ENCODE results near the gene ZNF770. TPM values are rescaled to one million over a fixed set of nuclear protein-coding genes. Genes with fewer than 3 reads are reported as not detected.

Gene ZNF770
- total and polyA plus RNA-seq, 2 of the 4 experiments (the other 2 are of a cell fraction) = 9.4 to 26.5 TPM

DNA sequence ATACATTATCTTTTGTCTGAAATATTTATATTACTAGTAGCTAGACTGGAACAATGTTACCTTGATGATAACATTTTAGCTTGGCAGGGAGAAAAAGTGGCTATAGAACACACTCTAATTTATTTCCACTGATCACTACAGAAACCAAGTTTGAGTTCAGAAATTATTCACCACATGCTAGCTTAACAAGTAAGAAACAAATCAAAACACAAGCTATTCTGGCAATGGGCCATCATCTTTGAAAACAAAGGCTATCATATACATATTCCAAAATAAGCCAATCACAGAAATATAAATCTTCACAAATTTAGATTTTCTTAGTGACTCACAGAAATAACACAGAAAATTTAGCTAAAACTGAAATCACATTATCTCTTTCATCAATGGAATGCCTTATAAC is 35.6 kb downstream of the ZNF770 start:
- Histone ChIP-seq H2AFZ (replicated peaks; ENCODE audit: low read length, poor library complexity) (no peak overlapping the region), H4K20me1 (ENCODE audit: insufficient read depth, low read length) (no peaks in the 10 kb centered on the region), H3K36me3 (ENCODE audit: control insufficient read depth, insufficient read depth, low read length) (0 out of 2 replicates have a peak, but pooled peaks cover 4% of the 10 kb centered on the region), H3K18ac (ENCODE audit: low read depth, low read length) (no peak overlapping the region), H3K79me1 (ENCODE audit: low read depth in 1 of 2, low read length in 2 of 2) (peaks cover 0 to 10% of the 10 kb centered on the region in 2 experiments; a peak in 1 of 4 replicates), H2BK15ac (ENCODE audit: low read depth, low read length) (no peak overlapping the region), H3K4me1 (ENCODE audit: control insufficient read depth, insufficient read depth, low read length) (no peaks in the 10 kb centered on the region), H3K9ac (ENCODE audit: low read depth, low read length) (no peak overlapping the region), H3K23ac (ENCODE audit: low read depth, low read length) (no peak overlapping the region), H2BK5ac (ENCODE audit: low read depth, low read length, poor library complexity, severe bottlenecking) (no peak overlapping the region), H3K14ac (replicated peaks; ENCODE audit: low read depth, low read length) (no peak overlapping the region), H2BK120ac (ENCODE audit: low read depth, low read length) (no peak overlapping the region), H2AK9ac (replicated peaks; ENCODE audit: low read depth, low read length, poor library complexity) (no peak overlapping the region), H4K8ac (ENCODE audit: low read depth in 2 of 2, low read length in 2 of 2) (no peak overlapping the region), H2AK5ac (ENCODE audit: low read depth, low read length) (no peak overlapping the region), H4K91ac (ENCODE audit: insufficient read depth, low read depth, low read length) (no peak overlapping the region), H3K27me3 (ENCODE audit: control insufficient read depth, insufficient read depth, low read length) (no peaks in the 10 kb centered on the region), H3K9me3 (ENCODE audit: control insufficient read depth, insufficient read depth, low read length) (no peaks in the 10 kb centered on the region), H3K4ac (ENCODE audit: low read depth, low read length) (no peak overlapping the region), H3K9me1 (ENCODE audit: insufficient read depth, low read length) (no peaks in the 10 kb centered on the region), H3K27ac (ENCODE audit: insufficient read depth, low read length) (no peak overlapping the region), H2BK20ac (ENCODE audit: low read depth, low read length) (no peak overlapping the region), H3K56ac (ENCODE audit: extremely low read depth, insufficient read depth, low read length) (no peak overlapping the region), H3K4me3 (ENCODE audit: insufficient read depth, low read depth, low read length) (no peak overlapping the region), H4K5ac (ENCODE audit: low read depth, low read length) (no peak overlapping the region), H3K4me2 (ENCODE audit: low read depth, low read length) (no peak overlapping the region)
- in situ Hi-C loops (cut with MboI; ENCODE audit: low sequenced_read_pairs) = no loop called here
- DNase-seq (no peak), ATAC-seq (ENCODE audit: low read depth) (no peak)
- dilution Hi-C loops (cut with HindIII; ENCODE audit: low sequenced_read_pairs, unreplicated experiment) = no loop called here
- POLR2A ChIA-PET (ENCODE audit: unreplicated experiment) = no interaction called here
- intact Hi-C loops (cut with micrococcal nuclease) = no loop called here
- no peak for TF ChIP-seq MXI1 (IDR thresholded peaks at IDR 0.05; ENCODE audit: borderline replicate concordance, low read depth, low read length)
- no peak for TF ChIP-seq FOS (IDR thresholded peaks at IDR 0.05; ENCODE audit: low read depth, low read length)
- TF ChIP-seq MAZ (IDR thresholded peaks at IDR 0.05; ENCODE audit: borderline replicate concordance, low read depth, low read length) = no peak
- no peak for TF ChIP-seq CEBPB (IDR thresholded peaks at IDR 0.05; ENCODE audit: low read depth, low read length)
- TF ChIP-seq, protein P1, sequence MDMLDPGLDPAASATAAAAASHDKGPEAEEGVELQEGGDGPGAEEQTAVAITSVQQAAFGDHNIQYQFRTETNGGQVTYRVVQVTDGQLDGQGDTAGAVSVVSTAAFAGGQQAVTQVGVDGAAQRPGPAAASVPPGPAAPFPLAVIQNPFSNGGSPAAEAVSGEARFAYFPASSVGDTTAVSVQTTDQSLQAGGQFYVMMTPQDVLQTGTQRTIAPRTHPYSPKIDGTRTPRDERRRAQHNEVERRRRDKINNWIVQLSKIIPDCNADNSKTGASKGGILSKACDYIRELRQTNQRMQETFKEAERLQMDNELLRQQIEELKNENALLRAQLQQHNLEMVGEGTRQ (IDR thresholded peaks at IDR 0.05; ENCODE audit: low read depth, low read length) = no peak
- no peak for TF ChIP-seq POLR2A (IDR thresholded peaks at IDR 0.05; ENCODE audit: low read depth, low read length)
- no peak for TF ChIP-seq RFX5 (IDR thresholded peaks at IDR 0.05; ENCODE audit: low read depth, low read length)
- TF ChIP-seq MAFK (IDR thresholded peaks at IDR 0.05; ENCODE audit: low read depth, low read length) = no peak
- TF ChIP-seq, protein P2, sequence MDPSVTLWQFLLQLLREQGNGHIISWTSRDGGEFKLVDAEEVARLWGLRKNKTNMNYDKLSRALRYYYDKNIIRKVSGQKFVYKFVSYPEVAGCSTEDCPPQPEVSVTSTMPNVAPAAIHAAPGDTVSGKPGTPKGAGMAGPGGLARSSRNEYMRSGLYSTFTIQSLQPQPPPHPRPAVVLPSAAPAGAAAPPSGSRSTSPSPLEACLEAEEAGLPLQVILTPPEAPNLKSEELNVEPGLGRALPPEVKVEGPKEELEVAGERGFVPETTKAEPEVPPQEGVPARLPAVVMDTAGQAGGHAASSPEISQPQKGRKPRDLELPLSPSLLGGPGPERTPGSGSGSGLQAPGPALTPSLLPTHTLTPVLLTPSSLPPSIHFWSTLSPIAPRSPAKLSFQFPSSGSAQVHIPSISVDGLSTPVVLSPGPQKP (IDR thresholded peaks at IDR 0.05; ENCODE audit: borderline replicate concordance, low read depth, low read length) = no peak
- TF ChIP-seq SMC3 (IDR thresholded peaks at IDR 0.05; ENCODE audit: low read depth, low read length) = no peak
- no peak for TF ChIP-seq BHLHE40 (IDR thresholded peaks at IDR 0.05; ENCODE audit: low read depth, low read length)
- no peak for TF ChIP-seq NFE2L2 (IDR thresholded peaks at IDR 0.05; ENCODE audit: low read depth, low read length)
- no peak for TF ChIP-seq CHD1 (IDR thresholded peaks at IDR 0.05; ENCODE audit: low read depth, low read length)
- TF ChIP-seq, protein P3, sequence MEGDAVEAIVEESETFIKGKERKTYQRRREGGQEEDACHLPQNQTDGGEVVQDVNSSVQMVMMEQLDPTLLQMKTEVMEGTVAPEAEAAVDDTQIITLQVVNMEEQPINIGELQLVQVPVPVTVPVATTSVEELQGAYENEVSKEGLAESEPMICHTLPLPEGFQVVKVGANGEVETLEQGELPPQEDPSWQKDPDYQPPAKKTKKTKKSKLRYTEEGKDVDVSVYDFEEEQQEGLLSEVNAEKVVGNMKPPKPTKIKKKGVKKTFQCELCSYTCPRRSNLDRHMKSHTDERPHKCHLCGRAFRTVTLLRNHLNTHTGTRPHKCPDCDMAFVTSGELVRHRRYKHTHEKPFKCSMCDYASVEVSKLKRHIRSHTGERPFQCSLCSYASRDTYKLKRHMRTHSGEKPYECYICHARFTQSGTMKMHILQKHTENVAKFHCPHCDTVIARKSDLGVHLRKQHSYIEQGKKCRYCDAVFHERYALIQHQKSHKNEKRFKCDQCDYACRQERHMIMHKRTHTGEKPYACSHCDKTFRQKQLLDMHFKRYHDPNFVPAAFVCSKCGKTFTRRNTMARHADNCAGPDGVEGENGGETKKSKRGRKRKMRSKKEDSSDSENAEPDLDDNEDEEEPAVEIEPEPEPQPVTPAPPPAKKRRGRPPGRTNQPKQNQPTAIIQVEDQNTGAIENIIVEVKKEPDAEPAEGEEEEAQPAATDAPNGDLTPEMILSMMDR (conservative IDR thresholded peaks at IDR 0.05; ENCODE audit: low read depth, low read length) = no peak
- no peak for TF ChIP-seq RCOR1 (IDR thresholded peaks at IDR 0.05; ENCODE audit: insufficient replicate concordance, low read length)
- CTCF ChIA-PET = no interaction called here
- no TSS peak for BruUV-seq (replicated peaks)
